Liver (tissue), 9 donors: Measurements from ENCODE around the gene DNMBP. TPM values are rescaled to one million over a fixed set of nuclear protein-coding genes. Genes with fewer than 3 reads are reported as not detected.

Experiments
- DNase-seq: peaks from one replicate; pipeline ENCODE4 v3.0.0-alpha.2; 2017; ENCODE audit warnings: low spot score
- H3K27ac ChIP-seq, 2 donors: one replicate each; pipeline ENCODE4 v1.7.0; 2013; ENCODE audit warnings: inconsistent platforms in 2 of 2, low read length in 2 of 2, control low read depth in 1 of 2, low read depth in 1 of 2, mild to moderate bottlenecking in 1 of 2
- H3K27me3 ChIP-seq, 4 donors: one replicate each; pipeline versions ENCODE4 v1.6.1 to v1.7.0; 2013; ENCODE audit warnings: low read length in 3 of 4, inconsistent platforms in 1 of 4, mild to moderate bottlenecking in 1 of 4, moderate library complexity in 1 of 4; ENCODE audit not compliant: control insufficient read depth in 4 of 4, insufficient read depth in 4 of 4
- H3K36me3 ChIP-seq, 4 donors: one replicate each; pipeline versions ENCODE4 v1.6.1 to v1.7.0; 2013; ENCODE audit warnings: low read length in 3 of 4, mild to moderate bottlenecking in 3 of 4, low read depth in 1 of 4, moderate library complexity in 1 of 4; ENCODE audit not compliant: control insufficient read depth in 4 of 4, insufficient read depth in 3 of 4
- H3K4me1 ChIP-seq, 4 donors: one replicate each; pipeline versions ENCODE4 v1.6.1 to v1.7.0; 2013; ENCODE audit warnings: low read length in 3 of 4, mild to moderate bottlenecking in 3 of 4, moderate library complexity in 1 of 4; ENCODE audit not compliant: control insufficient read depth in 4 of 4, insufficient read depth in 4 of 4
- H3K4me3 ChIP-seq, 3 donors: one replicate each; pipeline versions ENCODE4 v1.6.1 to v1.7.0; 2013; ENCODE audit warnings: low read length in 3 of 3, control low read depth in 1 of 3, low read depth in 1 of 3, mild to moderate bottlenecking in 1 of 3
- H3K9ac ChIP-seq, 2 donors: one replicate each; pipeline ENCODE4 v1.7.0; 2013; ENCODE audit warnings: low read length in 2 of 2, mild to moderate bottlenecking in 2 of 2, moderate library complexity in 2 of 2, control low read depth in 1 of 2, low read depth in 1 of 2
- H3K9me3 ChIP-seq, 4 donors: one replicate each; pipeline versions ENCODE4 v1.6.1 to v1.7.0; 2013; ENCODE audit warnings: low read length in 3 of 4; ENCODE audit not compliant: control insufficient read depth in 4 of 4
- ATF3 ChIP-seq: IDR thresholded peaks from 2 replicates; pipeline ENCODE4 v1.6.1; 2016; ENCODE audit warnings: antibody characterized with exemption
- CTCF ChIP-seq: fragments of 150-350 bp; IDR thresholded peaks from 2 replicates; pipeline ENCODE4 v1.5.1; 2017; ENCODE audit warnings: improper control_type of control experiment, low read depth, low read length; ENCODE audit not compliant: missing input control
- EGR1 ChIP-seq, 2 donors: IDR thresholded peaks; 2 replicates each; pipeline ENCODE4 v1.6.1; 2016 to 2018; ENCODE audit warnings: antibody characterized with exemption in 2 of 2, low read depth in 2 of 2
- FOXA1 ChIP-seq: IDR thresholded peaks from 2 replicates; pipeline ENCODE4 v1.6.1; 2016; ENCODE audit warnings: antibody characterized with exemption
- FOXA2 ChIP-seq: IDR thresholded peaks from 2 replicates; pipeline ENCODE4 v1.6.1; 2016; ENCODE audit warnings: antibody characterized with exemption
- GABPA ChIP-seq, 2 donors: IDR thresholded peaks in 1 of 2; conservative IDR thresholded peaks in 1 of 2; 2 replicates each; pipeline ENCODE4 v1.6.1; 2016; ENCODE audit warnings: antibody characterized with exemption in 2 of 2, mild to moderate bottlenecking in 1 of 2, moderate library complexity in 1 of 2
- HNF4A ChIP-seq, 2 donors: conservative IDR thresholded peaks; 2 replicates each; pipeline ENCODE4 v1.6.1; 2016; ENCODE audit warnings: antibody characterized with exemption in 2 of 2, mild to moderate bottlenecking in 2 of 2
- HNF4G ChIP-seq: IDR thresholded peaks from 2 replicates; pipeline ENCODE4 v1.6.1; 2016; ENCODE audit warnings: antibody characterized with exemption
- JUND ChIP-seq, 2 donors: IDR thresholded peaks; 2 replicates each; pipeline ENCODE4 v1.6.1; 2016; ENCODE audit warnings: antibody characterized with exemption in 2 of 2
- MAX ChIP-seq: IDR thresholded peaks from 2 replicates; pipeline ENCODE4 v1.6.1; 2016; ENCODE audit warnings: antibody characterized with exemption
- RAD21 ChIP-seq, 2 donors: IDR thresholded peaks; 2 replicates each; pipeline ENCODE4 v1.6.1; 2016; ENCODE audit warnings: antibody characterized with exemption in 2 of 2, mild to moderate bottlenecking in 2 of 2
- REST ChIP-seq: IDR thresholded peaks from 2 replicates; pipeline ENCODE4 v1.6.1; 2016; ENCODE audit warnings: antibody characterized with exemption, mild to moderate bottlenecking
- RXRA ChIP-seq, 2 donors: IDR thresholded peaks; 2 replicates each; pipeline ENCODE4 v1.6.1; 2017 to 2018; ENCODE audit warnings: antibody characterized with exemption in 2 of 2, mild to moderate bottlenecking in 1 of 2
- SP1 ChIP-seq: IDR thresholded peaks from 2 replicates; pipeline ENCODE4 v1.6.1; 2018; ENCODE audit warnings: antibody characterized with exemption, mild to moderate bottlenecking
- TAF1 ChIP-seq: conservative IDR thresholded peaks from 2 replicates; pipeline ENCODE4 v1.6.1; 2016; ENCODE audit warnings: antibody characterized with exemption, mild to moderate bottlenecking
- YY1 ChIP-seq: IDR thresholded peaks from 2 replicates; pipeline ENCODE4 v1.6.1; 2016; ENCODE audit warnings: antibody characterized with exemption, mild to moderate bottlenecking
- ZBTB33 ChIP-seq: IDR thresholded peaks from 2 replicates; pipeline ENCODE4 v1.6.1; 2016; ENCODE audit warnings: antibody characterized with exemption
- WGBS: extraction: QIAGEN DNeasy Blood & Tissue Kit; methylation state at CpG from one replicate; pipeline ENCODE4 v1.1.7; 2013; 5-methylcytosine and 5-hydroxymethylcytosine counted together
- polyA plus RNA-seq, 2 donors: library from polyadenylated mRNA; stranded (reverse) in 1 of 2; unstranded in 1 of 2; fragments of 200-250 nt in 1 of 2; fragments of >200 nt in 1 of 2; fragmentation: Nextera tagmentation in 1 of 2; extraction: Ambion mirVana in 1 of 2; gene quantifications; one replicate each; pipeline versions ENCODE4 v1.2.1 to v1.2.3, GENCODE V29; 2013 to 2015
- total RNA-seq, 2 donors: library from RNA; depleted of rRNA; stranded (reverse); fragments of >200 nt; gene quantifications; one replicate each; pipeline ENCODE4 v1.2.3, GENCODE V29; 2014
- donor health status: healthy.
- donor health status: healthy.
- donor health status: healthy.
- donor health status: healthy.
- donor health status: healthy.

Gene DNMBP
- total and polyA plus RNA-seq, 4 donors, result 3.8 to 12.6 (median 5.3) TPM

- TF ChIP-seq MAX (no peak), RXRA (IDR thresholded peaks at IDR 0.05) (no peak)
These were observed 173.8 kb downstream of the DNMBP start (continued) for GRCh38 chr10:99835947-99836346.

- H3K36me3 ChIP-seq, result peaks cover 15 to 74% (median 69%) of the 10 kb centered on the region in 4 donors
- 91% methylated on average over 4 of the region's 4 CpGs for WGBS
- H3K9me3 ChIP-seq, result no peaks in the 10 kb centered on the region
- no peaks in the 10 kb centered on the region for H3K27me3 ChIP-seq
- no peak for DNase-seq
- TF ChIP-seq CTCF, result no peak
- no peak for TF ChIP-seq ZBTB33
- no peak for TF ChIP-seq JUND (IDR thresholded peaks at IDR 0.05)
- no peak for TF ChIP-seq HNF4A (conservative IDR thresholded peaks at IDR 0.05)
- no peak overlapping the region for H3K9ac ChIP-seq
- H3K4me1 ChIP-seq, result no peaks in the 10 kb centered on the region
- H3K4me3 ChIP-seq, result no peak overlapping the region
- no peak overlapping the region for H3K27ac ChIP-seq
These were observed 175.3 kb downstream of the DNMBP start for GRCh38 chr10:99834410-99834809.

- TF ChIP-seq EGR1 (IDR thresholded peaks at IDR 0.05; ENCODE audit: low read depth in 2 of 2) (no peak), CTCF (no peak), FOXA1 (no peak), TAF1 (no peak), RXRA (IDR thresholded peaks at IDR 0.05) (no peak), HNF4A (conservative IDR thresholded peaks at IDR 0.05) (no peak), ATF3 (no peak), JUND (IDR thresholded peaks at IDR 0.05) (no peak), ZBTB33 (no peak), FOXA2 (no peak), MAX (no peak), RAD21 (IDR thresholded peaks at IDR 0.05) (no peak), GABPA (IDR thresholded peaks at IDR 0.05 in 1 of 2, conservative IDR thresholded peaks at IDR 0.05 in 1 of 2) (no peak), SP1 (no peak), YY1 (no peak), REST (no peak), HNF4G (no peak)
- Histone ChIP-seq H3K9me3 (no peaks in the 10 kb centered on the region), H3K9ac (no peak overlapping the region), H3K27me3 (no peaks in the 10 kb centered on the region), H3K27ac (no peak overlapping the region), H3K4me3 (no peak overlapping the region), H3K36me3 (peaks cover 15 to 91% (median 83%) of the 10 kb centered on the region in 4 donors), H3K4me1 (no peaks in the 10 kb centered on the region)
- no peak for DNase-seq
- WGBS, result 84% methylated on average over 2 of the region's 2 CpGs
These were observed 177.3 kb downstream of the DNMBP start for GRCh38 chr10:99832439-99832838.
